ENCODE data around the gene DCTPP1. TPM values are rescaled to one million over a fixed set of nuclear protein-coding genes. Genes with fewer than 3 reads are reported as not detected.

Gene DCTPP1
- total and polyA plus RNA-seq, 9 of the 15 experiments (the other 6 are each of a cell fraction or from before 2014, with no cell fraction given) = 45.0 to 132 (median 80.6) TPM

DNA sequence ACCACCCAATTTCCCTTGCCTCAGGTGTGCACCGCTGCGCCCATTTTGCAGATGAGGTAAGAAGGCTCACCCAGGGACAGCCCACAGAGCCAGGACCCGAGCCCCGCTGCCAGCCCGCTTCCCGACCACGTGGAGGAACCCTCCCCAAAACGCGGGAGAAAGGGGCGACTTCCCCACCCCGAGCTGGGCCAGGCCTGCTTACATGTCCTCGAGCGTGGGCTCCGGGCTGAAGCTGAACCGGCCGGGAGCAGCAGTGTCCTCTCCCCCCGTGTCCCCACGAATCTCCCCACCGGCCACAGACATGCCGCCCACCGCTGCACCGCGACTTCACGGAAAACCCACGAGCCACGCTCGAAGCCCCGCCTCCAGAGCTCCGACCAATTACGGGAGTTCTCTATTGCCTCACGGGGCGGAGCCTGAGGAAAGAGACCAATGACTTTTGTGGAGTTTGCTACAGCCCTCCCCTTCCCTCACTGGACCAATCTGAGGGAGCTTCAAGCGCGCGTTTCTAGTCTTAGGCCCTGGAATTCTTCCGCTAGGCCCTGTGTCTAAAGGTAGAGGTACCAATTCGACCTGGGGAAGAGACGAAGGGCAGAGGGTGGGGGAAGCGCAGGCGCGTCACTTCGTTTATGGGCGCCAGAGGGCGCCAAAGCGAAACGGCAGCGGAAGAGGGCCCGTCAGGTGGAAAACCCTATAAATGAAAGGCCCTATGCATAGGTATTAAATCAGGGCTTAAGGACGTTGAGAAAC is at the start of gene DCTPP1 (continued):
- TF ChIP-seq, protein P1, sequence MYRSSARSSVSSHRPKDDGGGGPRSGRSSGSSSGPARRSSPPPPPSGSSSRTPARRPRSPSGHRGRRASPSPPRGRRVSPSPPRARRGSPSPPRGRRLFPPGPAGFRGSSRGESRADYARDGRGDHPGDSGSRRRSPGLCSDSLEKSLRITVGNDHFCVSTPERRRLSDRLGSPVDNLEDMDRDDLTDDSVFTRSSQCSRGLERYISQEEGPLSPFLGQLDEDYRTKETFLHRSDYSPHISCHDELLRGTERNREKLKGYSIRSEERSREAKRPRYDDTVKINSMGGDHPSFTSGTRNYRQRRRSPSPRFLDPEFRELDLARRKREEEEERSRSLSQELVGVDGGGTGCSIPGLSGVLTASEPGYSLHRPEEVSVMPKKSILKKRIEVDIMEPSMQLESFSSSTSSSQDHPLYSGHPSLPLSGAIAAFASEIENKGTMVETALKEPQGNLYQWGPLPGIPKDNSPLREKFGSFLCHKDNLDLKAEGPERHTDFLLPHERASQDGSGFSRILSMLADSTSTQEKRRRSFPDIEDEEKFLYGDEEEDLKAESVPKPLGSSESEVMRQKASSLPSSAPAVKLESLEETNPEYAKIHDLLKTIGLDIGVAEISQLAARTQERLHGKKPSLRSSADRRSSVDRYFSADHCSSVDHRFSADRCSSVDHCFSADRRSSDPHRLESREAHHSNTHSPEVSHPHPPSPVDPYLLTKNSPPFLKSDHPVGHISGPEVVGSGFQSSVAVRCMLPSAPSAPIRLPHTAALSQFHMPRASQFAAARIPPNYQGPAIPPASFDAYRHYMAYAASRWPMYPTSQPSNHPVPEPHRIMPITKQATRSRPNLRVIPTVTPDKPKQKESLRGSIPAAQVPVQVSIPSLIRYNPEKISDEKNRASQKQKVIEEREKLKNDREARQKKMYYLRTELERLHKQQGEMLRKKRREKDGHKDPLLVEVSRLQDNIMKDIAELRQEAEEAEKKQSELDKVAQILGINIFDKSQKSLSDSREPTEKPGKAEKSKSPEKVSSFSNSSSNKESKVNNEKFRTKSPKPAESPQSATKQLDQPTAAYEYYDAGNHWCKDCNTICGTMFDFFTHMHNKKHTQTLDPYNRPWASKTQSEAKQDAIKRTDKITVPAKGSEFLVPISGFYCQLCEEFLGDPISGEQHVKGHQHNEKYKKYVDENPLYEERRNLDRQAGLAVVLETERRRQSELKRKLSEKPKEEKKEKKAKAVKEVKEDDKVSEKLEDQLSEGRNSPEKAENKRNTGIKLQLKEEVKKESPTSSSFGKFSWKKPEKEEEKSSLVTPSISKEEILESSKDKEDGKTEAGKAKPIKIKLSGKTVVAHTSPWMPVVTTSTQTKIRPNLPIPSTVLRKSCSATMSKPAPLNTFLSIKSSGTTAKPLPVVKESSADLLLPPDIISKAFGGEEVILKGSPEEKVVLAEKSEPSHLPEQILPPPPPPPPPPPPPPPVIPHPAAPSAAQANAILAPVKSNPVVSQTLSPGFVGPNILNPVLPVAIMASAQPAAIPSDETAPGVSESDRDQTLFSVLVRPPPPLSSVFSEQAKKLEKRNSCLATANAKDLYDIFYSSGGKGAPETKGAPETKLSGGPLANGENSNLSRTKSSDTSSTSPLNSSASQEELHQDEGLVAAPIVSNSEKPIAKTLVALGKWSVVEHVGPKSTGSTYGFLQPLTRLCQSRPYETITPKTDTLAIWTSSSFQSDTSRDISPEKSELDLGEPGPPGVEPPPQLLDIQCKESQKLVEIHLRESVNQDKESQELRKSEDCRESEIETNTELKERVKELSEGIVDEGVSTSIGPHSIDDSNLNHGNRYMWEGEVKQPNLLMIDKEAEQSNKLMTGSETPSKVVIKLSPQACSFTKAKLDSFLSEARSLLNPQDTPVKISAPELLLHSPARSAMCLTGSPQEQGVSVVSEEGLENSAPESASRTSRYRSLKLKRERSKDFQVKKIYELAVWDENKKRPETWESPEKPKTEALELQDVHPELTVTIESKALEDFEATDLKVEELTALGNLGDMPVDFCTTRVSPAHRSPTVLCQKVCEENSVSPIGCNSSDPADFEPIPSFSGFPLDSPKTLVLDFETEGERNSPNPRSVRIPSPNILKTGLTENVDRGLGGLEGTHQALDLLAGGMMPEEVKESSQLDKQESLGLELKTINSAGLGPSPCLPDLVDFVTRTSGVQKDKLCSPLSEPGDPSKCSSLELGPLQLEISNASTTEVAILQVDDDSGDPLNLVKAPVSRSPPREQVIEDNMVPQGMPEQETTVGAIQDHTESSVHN (IDR thresholded peaks at IDR 0.05; ENCODE audit: borderline replicate concordance in 1 of 2, low read depth in 1 of 2) = no peak

Measured in K562 (cell line).